Measurements from ENCODE around the gene AKNA. TPM values are rescaled to one million over a fixed set of nuclear protein-coding genes. Genes with fewer than 3 reads are reported as not detected.

The AKNA gene
- total RNA-seq, 1 donor from 2014 or later: 16.0 TPM

DNA sequence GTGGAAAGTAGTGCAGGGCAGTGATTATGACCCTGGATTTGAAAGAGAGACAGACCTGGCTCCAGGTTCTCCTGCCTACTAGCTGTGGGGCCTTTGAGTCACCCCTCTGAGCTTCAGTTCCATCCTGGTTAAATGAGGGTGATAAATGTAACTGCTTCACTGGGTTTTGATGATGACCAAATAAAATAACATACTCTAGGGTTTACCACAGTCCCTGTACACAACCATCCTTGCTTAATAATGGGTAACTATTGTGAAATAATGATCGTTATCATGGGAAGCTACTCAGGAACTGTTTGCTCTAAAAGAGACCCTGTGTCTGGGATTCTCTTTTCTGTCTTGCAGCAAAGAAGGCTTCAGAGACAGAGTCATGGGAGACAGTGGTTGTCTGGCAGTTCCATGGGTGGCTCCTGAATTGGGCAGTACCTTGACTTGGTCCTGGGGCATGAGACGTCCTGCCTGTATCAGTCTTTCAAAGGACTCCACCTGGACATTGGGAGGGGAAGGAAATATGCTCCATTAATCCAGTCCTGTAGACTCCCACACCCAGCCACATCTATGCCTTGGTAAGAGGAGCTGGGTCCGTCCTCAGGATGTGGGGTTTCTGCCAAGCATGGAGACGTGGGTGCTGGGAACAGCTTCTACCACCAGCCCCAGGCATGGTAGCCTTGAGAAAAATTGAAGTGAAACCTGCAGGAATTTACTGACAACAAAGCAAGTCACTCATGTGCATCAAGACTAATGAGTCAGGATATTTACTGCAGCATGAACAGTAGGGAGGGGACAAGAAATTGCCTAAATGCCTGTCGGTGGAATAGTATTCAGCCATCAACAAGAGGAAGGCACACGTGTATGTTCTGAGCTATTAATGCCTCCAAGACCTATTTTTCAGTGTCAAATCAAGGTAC is 23.4 kb downstream of the AKNA start:
- H3K36me3 ChIP-seq (ENCODE audit: insufficient read depth, low read length): peaks cover 3% of the 10 kb centered on the region
- H3K27me3 ChIP-seq (ENCODE audit: insufficient read depth, low read length): no peaks in the 10 kb centered on the region
- TF ChIP-seq EZH2 (IDR thresholded peaks at IDR 0.05; ENCODE audit: insufficient read depth, low read length): no peak
- TF ChIP-seq, protein P1, sequence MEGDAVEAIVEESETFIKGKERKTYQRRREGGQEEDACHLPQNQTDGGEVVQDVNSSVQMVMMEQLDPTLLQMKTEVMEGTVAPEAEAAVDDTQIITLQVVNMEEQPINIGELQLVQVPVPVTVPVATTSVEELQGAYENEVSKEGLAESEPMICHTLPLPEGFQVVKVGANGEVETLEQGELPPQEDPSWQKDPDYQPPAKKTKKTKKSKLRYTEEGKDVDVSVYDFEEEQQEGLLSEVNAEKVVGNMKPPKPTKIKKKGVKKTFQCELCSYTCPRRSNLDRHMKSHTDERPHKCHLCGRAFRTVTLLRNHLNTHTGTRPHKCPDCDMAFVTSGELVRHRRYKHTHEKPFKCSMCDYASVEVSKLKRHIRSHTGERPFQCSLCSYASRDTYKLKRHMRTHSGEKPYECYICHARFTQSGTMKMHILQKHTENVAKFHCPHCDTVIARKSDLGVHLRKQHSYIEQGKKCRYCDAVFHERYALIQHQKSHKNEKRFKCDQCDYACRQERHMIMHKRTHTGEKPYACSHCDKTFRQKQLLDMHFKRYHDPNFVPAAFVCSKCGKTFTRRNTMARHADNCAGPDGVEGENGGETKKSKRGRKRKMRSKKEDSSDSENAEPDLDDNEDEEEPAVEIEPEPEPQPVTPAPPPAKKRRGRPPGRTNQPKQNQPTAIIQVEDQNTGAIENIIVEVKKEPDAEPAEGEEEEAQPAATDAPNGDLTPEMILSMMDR (IDR thresholded peaks at IDR 0.05; ENCODE audit: insufficient read depth, low read depth, low read length): no peak
- Mint-ChIP-seq H3K27ac (ENCODE audit: unreplicated experiment) (no peak overlapping the region), H3K27me3 (ENCODE audit: low read depth, unreplicated experiment) (no peaks in the 10 kb centered on the region), H3K4me1 (ENCODE audit: low read depth, unreplicated experiment) (peaks cover 7% of the 10 kb centered on the region), H3K9me3 (ENCODE audit: unreplicated experiment) (peaks cover 3% of the 10 kb centered on the region), H3K36me3 (ENCODE audit: low read depth, unreplicated experiment) (peaks cover 41% of the 10 kb centered on the region), H3K4me3 (ENCODE audit: unreplicated experiment) (no peak overlapping the region)
- H3K9me3 ChIP-seq (ENCODE audit: insufficient read depth, low read depth, low read length): no peaks in the 10 kb centered on the region
- no peak overlapping the region for H2AFZ ChIP-seq (ENCODE audit: low read depth, low read length)
- peaks cover 26% of the 10 kb centered on the region for H3K4me1 ChIP-seq (ENCODE audit: insufficient read depth, low read length)
- no peaks in the 10 kb centered on the region for H3K79me2 ChIP-seq (ENCODE audit: insufficient read depth, low read length)
- no peak overlapping the region for H3K9ac ChIP-seq (ENCODE audit: low read length)
- H3K4me2 ChIP-seq (ENCODE audit: low read length): peak overlapping the region; percentile 1
- peak overlapping the region; percentile 9 for H3K27ac ChIP-seq (ENCODE audit: low read depth, low read length)
- H3K4me3 ChIP-seq (ENCODE audit: insufficient read depth, low read depth, low read length): no peak overlapping the region
- peaks cover under 1% of the 10 kb centered on the region for H4K20me1 ChIP-seq (ENCODE audit: insufficient read depth, low read length)
- DNase-seq (ENCODE audit: low read depth) (peak; percentile 90), FAIRE-seq (no peak)

DNA sequence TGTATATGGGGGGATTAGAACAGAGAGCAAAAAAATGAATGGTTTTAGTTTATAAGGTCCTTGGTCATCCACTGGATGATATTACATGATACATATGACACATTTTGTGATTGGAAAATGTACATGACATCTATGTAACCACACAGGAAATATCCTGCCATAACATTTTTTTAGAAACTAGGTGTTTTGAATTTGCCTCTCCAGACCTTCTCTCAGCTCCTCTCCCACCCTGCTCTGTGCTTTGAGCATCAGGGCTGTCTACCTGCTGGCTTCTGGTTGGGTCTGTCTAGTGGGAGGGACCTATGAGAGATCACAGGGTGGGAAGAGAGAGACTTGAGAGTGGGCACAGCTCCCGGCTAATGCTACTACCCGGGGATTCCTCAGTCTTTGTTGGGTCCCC is 24.4 kb downstream of the AKNA start:
- Histone ChIP-seq H3K4me1 (ENCODE audit: insufficient read depth, low read length) (peaks cover 26% of the 10 kb centered on the region), H3K4me3 (ENCODE audit: insufficient read depth, low read depth, low read length) (no peak overlapping the region), H3K36me3 (ENCODE audit: insufficient read depth, low read length) (peaks cover 6% of the 10 kb centered on the region), H3K27me3 (ENCODE audit: insufficient read depth, low read length) (no peaks in the 10 kb centered on the region), H3K79me2 (ENCODE audit: insufficient read depth, low read length) (no peaks in the 10 kb centered on the region), H3K27ac (ENCODE audit: low read depth, low read length) (no peak overlapping the region), H2AFZ (ENCODE audit: low read depth, low read length) (no peak overlapping the region), H3K9ac (ENCODE audit: low read length) (no peak overlapping the region), H3K4me2 (ENCODE audit: low read length) (no peak overlapping the region), H3K9me3 (ENCODE audit: insufficient read depth, low read depth, low read length) (no peaks in the 10 kb centered on the region), H4K20me1 (ENCODE audit: insufficient read depth, low read length) (no peaks in the 10 kb centered on the region)
- DNase-seq (ENCODE audit: low read depth) (no peak), FAIRE-seq (no peak)
- Mint-ChIP-seq H3K4me3 (ENCODE audit: unreplicated experiment) (no peak overlapping the region), H3K27me3 (ENCODE audit: low read depth, unreplicated experiment) (no peaks in the 10 kb centered on the region), H3K4me1 (ENCODE audit: low read depth, unreplicated experiment) (peaks cover 7% of the 10 kb centered on the region), H3K36me3 (ENCODE audit: low read depth, unreplicated experiment) (peaks cover 43% of the 10 kb centered on the region), H3K27ac (ENCODE audit: unreplicated experiment) (no peak overlapping the region), H3K9me3 (ENCODE audit: unreplicated experiment) (peaks cover 3% of the 10 kb centered on the region)
- no peak for TF ChIP-seq EZH2 (IDR thresholded peaks at IDR 0.05; ENCODE audit: insufficient read depth, low read length)
- TF ChIP-seq, protein P1 (IDR thresholded peaks at IDR 0.05; ENCODE audit: insufficient read depth, low read depth, low read length): no peak

DNA sequence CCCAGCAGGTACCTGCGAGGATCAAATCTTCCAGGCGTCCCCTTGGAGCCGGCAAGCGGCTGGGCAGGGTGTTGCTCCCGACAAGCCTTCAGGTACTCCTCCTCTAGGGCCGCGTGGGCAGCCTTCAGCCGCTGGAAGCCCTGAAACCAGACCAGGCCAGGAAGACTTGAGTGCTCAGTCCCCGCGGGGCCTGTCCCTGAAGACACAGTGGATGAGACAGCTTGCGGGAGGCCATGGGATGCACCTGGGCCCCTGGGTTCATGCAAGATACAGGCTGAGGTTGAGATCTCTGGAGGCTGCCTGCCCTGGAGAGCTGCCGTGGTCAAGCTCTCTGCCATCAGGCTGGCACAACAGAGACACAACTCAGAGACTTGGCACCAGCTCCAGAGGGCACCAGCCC is 25.4 kb downstream of the AKNA start:
- Histone ChIP-seq H3K4me3 (ENCODE audit: insufficient read depth, low read depth, low read length) (no peak overlapping the region), H3K36me3 (ENCODE audit: insufficient read depth, low read length) (peaks cover 9% of the 10 kb centered on the region), H3K4me1 (ENCODE audit: insufficient read depth, low read length) (peaks cover 26% of the 10 kb centered on the region), H3K9ac (ENCODE audit: low read length) (no peak overlapping the region), H3K9me3 (ENCODE audit: insufficient read depth, low read depth, low read length) (no peaks in the 10 kb centered on the region), H2AFZ (ENCODE audit: low read depth, low read length) (no peak overlapping the region), H3K27me3 (ENCODE audit: insufficient read depth, low read length) (no peaks in the 10 kb centered on the region), H3K27ac (ENCODE audit: low read depth, low read length) (no peak overlapping the region), H4K20me1 (ENCODE audit: insufficient read depth, low read length) (no peaks in the 10 kb centered on the region), H3K79me2 (ENCODE audit: insufficient read depth, low read length) (no peaks in the 10 kb centered on the region), H3K4me2 (ENCODE audit: low read length) (no peak overlapping the region)
- H3K4me1 Mint-ChIP-seq (ENCODE audit: low read depth, unreplicated experiment): peaks cover 7% of the 10 kb centered on the region
- no peak for FAIRE-seq
- no peak overlapping the region for H3K27ac Mint-ChIP-seq (ENCODE audit: unreplicated experiment)
- H3K36me3 Mint-ChIP-seq (ENCODE audit: low read depth, unreplicated experiment): peaks cover 43% of the 10 kb centered on the region
- no peak for TF ChIP-seq EZH2 (IDR thresholded peaks at IDR 0.05; ENCODE audit: insufficient read depth, low read length)
- TF ChIP-seq, protein P1 (IDR thresholded peaks at IDR 0.05; ENCODE audit: insufficient read depth, low read depth, low read length): no peak
- DNase-seq (ENCODE audit: low read depth): no peak
- H3K9me3 Mint-ChIP-seq (ENCODE audit: unreplicated experiment): peaks cover 3% of the 10 kb centered on the region
- H3K27me3 Mint-ChIP-seq (ENCODE audit: low read depth, unreplicated experiment): no peaks in the 10 kb centered on the region
- no peak overlapping the region for H3K4me3 Mint-ChIP-seq (ENCODE audit: unreplicated experiment)
